Parathyroid adenoma (tissue), 2 donors: ENCODE results near the gene STK35.

Experiments
- H2AFZ ChIP-seq: fragments of 300-600 bp; sonication (generic); one replicate; pipeline ENCODE4 v1.7.0; 2017; ENCODE audit warnings: antibody characterized with exemption, mild to moderate bottlenecking
- H3K27ac ChIP-seq: fragments of 300-600 bp; sonication (generic); one replicate; pipeline ENCODE4 v1.7.0; 2017
- H3K27me3 ChIP-seq: fragments of 300-600 bp; sonication (generic); one replicate; pipeline ENCODE4 v1.7.0; 2017; ENCODE audit warnings: low read length; ENCODE audit not compliant: control insufficient read depth, insufficient read depth
- H3K36me3 ChIP-seq: fragments of 300-600 bp; sonication (generic); one replicate; pipeline ENCODE4 v1.7.0; 2017; ENCODE audit warnings: low read length; ENCODE audit not compliant: control insufficient read depth, insufficient read depth
- H3K4me1 ChIP-seq: fragments of 300-600 bp; sonication (generic); one replicate; pipeline ENCODE4 v1.7.0; 2017; ENCODE audit warnings: control low read depth
- H3K4me2 ChIP-seq: fragments of 300-600 bp; sonication (generic); one replicate; pipeline ENCODE4 v1.7.0; 2017; ENCODE audit warnings: low read length
- H3K4me3 ChIP-seq: fragments of 300-600 bp; sonication (generic); one replicate; pipeline ENCODE4 v1.7.0; 2017; ENCODE audit warnings: low read depth, low read length
- H3K79me2 ChIP-seq: fragments of 300-600 bp; sonication (generic); one replicate; pipeline ENCODE4 v1.7.0; 2017; ENCODE audit warnings: control low read depth
- H3K9ac ChIP-seq: fragments of 300-600 bp; sonication (generic); one replicate; pipeline ENCODE4 v1.7.0; 2017; ENCODE audit warnings: mild to moderate bottlenecking
- H3K9me3 ChIP-seq: fragments of 300-600 bp; sonication (generic); one replicate; pipeline ENCODE4 v1.7.0; 2017; ENCODE audit warnings: low read length; ENCODE audit not compliant: control insufficient read depth
- TF ChIP-seq, protein P1 (sequence below): fragments of 300-600 bp; sonication (generic); IDR thresholded peaks from one replicate; pipeline ENCODE4 v1.7.0; 2017; ENCODE audit warnings: antibody characterized with exemption, mild to moderate bottlenecking
- donor health status: primary hyperparathyroidism.

STK35 gene

DNA sequence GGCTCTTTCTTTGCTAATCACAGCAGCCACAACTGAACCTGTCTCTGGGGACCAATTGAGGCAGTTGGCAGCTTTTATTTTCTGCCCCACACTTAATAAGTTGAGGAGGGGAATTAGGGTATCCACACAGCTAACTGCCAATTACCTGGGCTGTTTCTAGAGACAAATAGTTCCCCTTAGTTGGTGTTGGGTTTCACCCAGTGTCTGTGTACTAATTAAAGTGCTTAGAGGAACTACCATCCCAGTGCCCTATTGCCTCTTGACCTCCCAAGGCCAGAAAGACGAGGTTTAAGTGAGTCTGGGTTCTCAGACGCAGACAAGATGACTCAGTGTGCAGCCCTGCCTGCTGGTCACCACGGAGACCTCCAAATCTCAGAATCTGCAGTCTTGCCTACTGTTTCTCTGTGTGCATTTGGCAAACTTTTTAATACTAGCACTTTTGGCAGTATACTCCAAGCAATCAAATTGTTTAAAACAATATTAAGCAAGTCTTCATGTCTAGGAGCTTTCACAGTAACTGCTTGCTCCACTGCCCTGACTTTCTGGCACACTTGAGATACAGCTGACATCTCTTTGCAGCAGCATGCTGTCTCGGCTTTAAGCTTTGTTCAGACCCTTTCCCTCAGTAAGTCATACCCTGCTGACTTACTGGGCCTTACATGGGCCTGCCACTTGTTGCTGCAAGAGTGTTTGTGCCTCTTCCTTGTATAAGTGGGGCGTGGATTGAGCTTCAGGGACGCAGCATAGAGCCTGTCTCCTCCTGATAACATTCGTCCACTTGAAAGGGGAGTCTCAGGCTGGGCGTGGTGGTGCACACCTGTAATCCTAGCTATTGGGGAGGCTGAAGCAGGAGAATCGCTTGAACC, 31.9 kb downstream of the STK35 start:
- Histone ChIP-seq H3K4me2 (no peak overlapping the region), H3K4me3 (no peak overlapping the region), H3K4me1 (no peaks in the 10 kb centered on the region), H3K9ac (no peak overlapping the region), H2AFZ (no peak overlapping the region), H3K79me2 (peaks cover 30% of the 10 kb centered on the region), H3K27ac (no peak overlapping the region), H3K36me3 (no peaks in the 10 kb centered on the region), H3K27me3 (no peaks in the 10 kb centered on the region), H3K9me3 (no peaks in the 10 kb centered on the region)
- TF ChIP-seq, protein P1, sequence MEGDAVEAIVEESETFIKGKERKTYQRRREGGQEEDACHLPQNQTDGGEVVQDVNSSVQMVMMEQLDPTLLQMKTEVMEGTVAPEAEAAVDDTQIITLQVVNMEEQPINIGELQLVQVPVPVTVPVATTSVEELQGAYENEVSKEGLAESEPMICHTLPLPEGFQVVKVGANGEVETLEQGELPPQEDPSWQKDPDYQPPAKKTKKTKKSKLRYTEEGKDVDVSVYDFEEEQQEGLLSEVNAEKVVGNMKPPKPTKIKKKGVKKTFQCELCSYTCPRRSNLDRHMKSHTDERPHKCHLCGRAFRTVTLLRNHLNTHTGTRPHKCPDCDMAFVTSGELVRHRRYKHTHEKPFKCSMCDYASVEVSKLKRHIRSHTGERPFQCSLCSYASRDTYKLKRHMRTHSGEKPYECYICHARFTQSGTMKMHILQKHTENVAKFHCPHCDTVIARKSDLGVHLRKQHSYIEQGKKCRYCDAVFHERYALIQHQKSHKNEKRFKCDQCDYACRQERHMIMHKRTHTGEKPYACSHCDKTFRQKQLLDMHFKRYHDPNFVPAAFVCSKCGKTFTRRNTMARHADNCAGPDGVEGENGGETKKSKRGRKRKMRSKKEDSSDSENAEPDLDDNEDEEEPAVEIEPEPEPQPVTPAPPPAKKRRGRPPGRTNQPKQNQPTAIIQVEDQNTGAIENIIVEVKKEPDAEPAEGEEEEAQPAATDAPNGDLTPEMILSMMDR: no peak

DNA sequence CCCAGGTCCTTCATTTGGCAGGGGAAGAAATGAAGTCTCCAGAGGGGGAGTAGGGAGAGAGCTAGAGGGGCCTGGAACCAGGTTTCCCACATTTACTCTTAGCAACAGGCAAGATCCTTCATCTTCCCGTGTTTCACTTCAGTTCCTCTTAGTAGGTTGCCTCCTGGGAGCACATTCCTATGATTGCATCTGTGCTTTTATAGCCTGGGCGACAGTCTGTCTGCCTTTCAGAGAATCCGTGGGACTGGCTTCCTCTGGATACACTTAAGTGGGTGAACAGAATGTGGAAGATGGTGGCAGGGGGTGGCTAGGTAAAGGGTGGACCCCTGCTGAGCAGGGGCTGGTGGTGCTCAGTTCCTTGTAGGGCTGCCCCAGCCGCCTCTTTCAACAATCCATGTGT, 33.4 kb downstream of the STK35 start:
- Histone ChIP-seq H3K4me3 (no peak overlapping the region), H3K4me1 (peaks cover 5% of the 10 kb centered on the region), H3K27ac (no peak overlapping the region), H2AFZ (no peak overlapping the region), H3K36me3 (no peaks in the 10 kb centered on the region), H3K4me2 (no peak overlapping the region), H3K79me2 (peaks cover 16% of the 10 kb centered on the region), H3K9me3 (no peaks in the 10 kb centered on the region), H3K27me3 (no peaks in the 10 kb centered on the region), H3K9ac (no peak overlapping the region)
- TF ChIP-seq, protein P1: no peak

DNA sequence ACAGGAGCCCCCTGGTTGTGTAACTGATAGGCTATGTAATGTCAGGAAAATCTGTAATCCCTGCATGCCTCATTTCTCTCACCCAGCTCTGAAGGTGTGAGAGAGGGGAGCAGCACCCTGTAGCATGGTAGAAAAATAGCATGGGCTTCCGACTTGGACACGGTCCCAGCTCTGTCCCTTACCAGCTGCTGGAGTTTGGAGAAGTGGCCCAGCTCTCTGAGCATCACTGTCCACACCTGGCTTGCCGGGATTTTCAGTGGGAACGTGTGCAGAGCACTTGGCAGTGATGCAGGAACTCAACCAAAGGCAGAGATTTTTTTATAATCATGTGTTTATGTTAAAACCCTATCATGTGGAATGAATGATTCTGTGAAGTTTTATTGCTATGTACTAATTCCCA, 34.6 kb downstream of the STK35 start:
- Histone ChIP-seq H2AFZ (no peak overlapping the region), H3K27ac (no peak overlapping the region), H3K36me3 (no peaks in the 10 kb centered on the region), H3K4me2 (no peak overlapping the region), H3K79me2 (peaks cover 8% of the 10 kb centered on the region), H3K9me3 (no peaks in the 10 kb centered on the region), H3K4me3 (no peak overlapping the region), H3K4me1 (peaks cover 6% of the 10 kb centered on the region), H3K9ac (no peak overlapping the region), H3K27me3 (no peaks in the 10 kb centered on the region)
- TF ChIP-seq, protein P1: no peak

DNA sequence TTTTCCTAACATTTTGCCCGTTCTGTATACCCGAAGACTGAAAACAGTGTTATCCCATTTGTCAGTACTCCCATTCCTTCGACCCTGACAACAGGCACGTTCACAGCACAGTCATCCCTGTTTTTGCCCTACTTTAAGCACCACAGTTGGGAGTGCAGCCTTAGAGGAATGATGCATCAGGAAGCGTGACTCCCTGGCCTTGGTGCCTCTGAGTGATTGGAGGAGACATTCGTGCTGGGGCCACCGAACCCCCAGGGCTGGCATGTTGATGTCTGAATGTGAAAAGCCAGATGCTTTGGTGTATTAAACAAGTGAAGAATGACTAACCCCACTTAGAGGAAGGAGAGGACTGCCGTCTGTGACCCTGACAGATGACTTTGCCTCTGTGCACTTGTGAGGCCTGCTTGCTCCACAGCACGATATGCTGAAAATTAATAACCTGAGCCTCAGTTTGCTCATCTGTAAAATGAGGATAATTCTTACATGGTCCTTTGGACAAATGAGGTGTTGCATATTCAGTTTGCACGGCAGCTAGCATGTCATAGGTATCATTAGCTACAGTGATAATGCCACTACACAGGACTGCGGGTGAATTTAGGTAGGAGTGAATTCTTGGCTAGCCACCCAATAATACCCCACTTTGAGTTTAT, 36.0 kb downstream of the STK35 start:
- Histone ChIP-seq H3K79me2 (peaks cover 8% of the 10 kb centered on the region), H3K27me3 (no peaks in the 10 kb centered on the region), H3K27ac (no peak overlapping the region), H3K9me3 (no peaks in the 10 kb centered on the region), H3K9ac (no peak overlapping the region), H3K4me2 (no peak overlapping the region), H3K36me3 (no peaks in the 10 kb centered on the region), H3K4me3 (no peak overlapping the region), H2AFZ (no peak overlapping the region), H3K4me1 (peaks cover 6% of the 10 kb centered on the region)
- TF ChIP-seq, protein P1: no peak
